ENCODE data around the gene VSTM5. TPM values are rescaled to one million over a fixed set of nuclear protein-coding genes. Genes with fewer than 3 reads are reported as not detected.

VSTM5 gene
- total RNA-seq, 1 experiment from 2014 or later: not detected

GRCh38 chr11:93804879-93805278 is 45.5 kb downstream of the VSTM5 start:
- no peak overlapping the region for H3T11ph ChIP-seq (ENCODE audit: low read length)
- no peak for TF ChIP-seq CTCF (conservative IDR thresholded peaks at IDR 0.05)
- H3K4me1 Mint-ChIP-seq: no peaks in the 10 kb centered on the region
- no peak overlapping the region for H2BK12ac ChIP-seq (ENCODE audit: insufficient read length, low read depth, low read length)
- no peaks in the 10 kb centered on the region for H4K20me1 ChIP-seq (ENCODE audit: control insufficient read depth, insufficient read depth, insufficient read length)
- H3K14ac ChIP-seq (ENCODE audit: insufficient read depth, low read length): no peak overlapping the region
- peaks cover 26 to 85% (median 79%) of the 10 kb centered on the region in 3 experiments for H3K36me3 Mint-ChIP-seq (ENCODE audit: insufficient read depth in 1 of 3, low read depth in 3 of 3)
- WGBS (ENCODE audit: extremely low coverage, insufficient read length, low lambda C conversion rate): no CpG with 5 or more reads among the region's 2 CpGs
- no peak overlapping the region for H2AK5ac ChIP-seq (ENCODE audit: insufficient read length, low read length)
- H3K4me1 ChIP-seq (ENCODE audit: insufficient read depth, low read length): no peaks in the 10 kb centered on the region
- no peaks in the 10 kb centered on the region for H3K23me2 ChIP-seq (ENCODE audit: insufficient read length, low read depth, low read length, poor library complexity, severe bottlenecking)
- H3K9me3 Mint-ChIP-seq: no peaks in the 10 kb centered on the region
- 0 out of 2 replicates have a peak, but pooled peaks cover 2% of the 10 kb centered on the region for H3K79me2 ChIP-seq (ENCODE audit: insufficient read depth, low read length)
- no peak overlapping the region for H3K27ac ChIP-seq (ENCODE audit: insufficient read length, low read depth, low read length)
- no peak overlapping the region for H4K91ac ChIP-seq (ENCODE audit: insufficient read length, low read depth, low read length)
- H3K27ac Mint-ChIP-seq: no peak overlapping the region; a peak in 1 of 7 replicates
- H3K18ac ChIP-seq (ENCODE audit: insufficient read length, low read depth, low read length): no peak overlapping the region
- no peak overlapping the region for H2BK120ac ChIP-seq (ENCODE audit: low read depth, low read length, poor library complexity, severe bottlenecking)
- H3K4ac ChIP-seq (ENCODE audit: low read depth, low read length): no peak overlapping the region
- no peak for DNase-seq
- no peaks in the 10 kb centered on the region for H3K9me3 ChIP-seq (ENCODE audit: control insufficient read depth, low read depth, low read length)
- no peak overlapping the region for H2BK5ac ChIP-seq (ENCODE audit: insufficient read length, low read length)
- H3K23ac ChIP-seq (ENCODE audit: insufficient read length, low read depth, low read length): no peak overlapping the region
- no peaks in the 10 kb centered on the region for H3K27me3 ChIP-seq (ENCODE audit: insufficient read depth, low read length)
- no peak overlapping the region for H3K4me3 Mint-ChIP-seq
- peaks cover 3% of the 10 kb centered on the region for H3K79me1 ChIP-seq (ENCODE audit: insufficient read depth, low read depth, low read length, poor library complexity, severe bottlenecking)
- no peak overlapping the region for H3K56ac ChIP-seq (ENCODE audit: insufficient read length, low read depth, low read length)
- H3K27me3 Mint-ChIP-seq (ENCODE audit: low read depth): no peaks in the 10 kb centered on the region
- H2AFZ ChIP-seq (ENCODE audit: low read length): no peak overlapping the region
- no peak overlapping the region for H4K5ac ChIP-seq (ENCODE audit: insufficient read length, low read depth, low read length)
- H3K4me2 ChIP-seq (ENCODE audit: insufficient read depth, insufficient read length, low read length): no peak overlapping the region
- no peak overlapping the region for H3K9ac ChIP-seq (ENCODE audit: extremely low read depth, insufficient read length, low read length)
- no peak overlapping the region for H2BK15ac ChIP-seq (ENCODE audit: low read depth, low read length)
- no peak overlapping the region for H4K8ac ChIP-seq (replicated peaks; ENCODE audit: insufficient read length, low read depth, low read length)
- no peak overlapping the region for H2BK20ac ChIP-seq (ENCODE audit: low read depth, low read length, poor library complexity, severe bottlenecking)
